HepG2 (cell line): Measurements from ENCODE around the gene DDR1. TPM values are rescaled to one million over a fixed set of nuclear protein-coding genes. Genes with fewer than 3 reads are reported as not detected.

Experiments
- ATAC-seq: fragments of 200-7000 bp; cut with Tn5 transposase; 3 replicates; pipeline ENCODE4 v1.9.1; 2020; ENCODE audit warnings: mild to moderate bottlenecking, moderate library complexity
- BruUV-seq: library from RNA; stranded (reverse); fragments of 400-500 nt; replicated peaks from 2 replicates; lab custom pipeline; 2021; lab: Mats Ljungman, UMichigan
- CTCF ChIA-PET: fragments of 300-600 bp; formaldehyde crosslinking; extraction: SDS; loops from one replicate; lab custom pipeline; 2021; ENCODE audit warnings: low total read pairs, inconsistent platforms, low intra/inter-chr PET ratio; lab: Yijun Ruan, JAX
- POLR2A ChIA-PET: fragments of 350-600 bp; sonication (Branson Sonifier 250); formaldehyde crosslinking; loops from one replicate; lab custom pipeline; 2020; ENCODE audit warnings: antibody characterized with exemption, inconsistent platforms; lab: Yijun Ruan, JAX
- DNase-seq: peaks from one replicate; pipeline ENCODE4 v3.0.0-alpha.2; 2015; ENCODE audit warnings: low spot score
- FAIRE-seq: peaks from 3 replicates; lab custom pipeline; 2011; peaks lifted over from hg19 to GRCh38; lab: Jason Lieb, UNC
- H2AFZ ChIP-seq: one replicate; pipeline ENCODE4 v1.6.1; 2011; ENCODE audit warnings: low read length, inconsistent platforms
- H3K27ac ChIP-seq: fragments of 300-600 bp; 3 replicates; pipeline ENCODE4 v1.8.0; 2011; ENCODE audit warnings: mixed run types, mild to moderate bottlenecking, mixed read lengths, low read length, inconsistent platforms; ENCODE audit not compliant: insufficient read depth; ENCODE audit errors: extremely low read length
- H3K27me3 ChIP-seq, 2 experiments: fragments of 200-600 bp in 1 of 2; 2 replicates in 1 of 2; 3 replicates in 1 of 2; pipeline versions ENCODE4 v1.6.0 to v1.8.0; 2011; ENCODE audit warnings: low read length in 2 of 2, mild to moderate bottlenecking in 2 of 2, moderate library complexity in 2 of 2, inconsistent platforms in 1 of 2; ENCODE audit not compliant: insufficient read depth in 2 of 2, control insufficient read depth in 1 of 2
- H3K36me3 ChIP-seq, 2 experiments: fragments of 200-600 bp in 1 of 2; replicated peaks in 1 of 2; 2 replicates in 1 of 2; 3 replicates in 1 of 2; pipeline versions ENCODE4 v1.5.1 to v1.8.0; 2011; ENCODE audit warnings: low read length in 2 of 2, inconsistent platforms in 1 of 2; ENCODE audit not compliant: insufficient read depth in 2 of 2, control insufficient read depth in 1 of 2
- H3K4me1 ChIP-seq: 2 replicates; pipeline ENCODE4 v1.5.1; 2012; ENCODE audit warnings: low read length, inconsistent platforms; ENCODE audit not compliant: insufficient read depth
- H3K4me2 ChIP-seq: 2 replicates; pipeline ENCODE4 v1.6.0; 2011; ENCODE audit warnings: low read depth, low read length, inconsistent platforms
- H3K4me3 ChIP-seq, 3 experiments: fragments of 200-600 bp in 1 of 3; sonication (generic), shearing (Covaris generic) in 1 of 3; replicated peaks in 1 of 3; 2 replicates each; pipeline ENCODE4 v1.5.1; 2011 to 2016; ENCODE audit warnings: low read length in 3 of 3, inconsistent platforms in 2 of 3, low read depth in 2 of 3, mild to moderate bottlenecking in 2 of 3, control low read depth in 1 of 3, mixed read lengths in 1 of 3; ENCODE audit not compliant: insufficient read depth in 1 of 3
- H3K79me2 ChIP-seq: one replicate; pipeline ENCODE4 v1.6.1; 2011; ENCODE audit warnings: low read length, inconsistent platforms; ENCODE audit not compliant: insufficient read depth
- H3K9ac ChIP-seq: 2 replicates; pipeline ENCODE4 v1.6.0; 2011; ENCODE audit warnings: mild to moderate bottlenecking, low read depth, low read length, inconsistent platforms; ENCODE audit not compliant: insufficient read depth
- H3K9me3 ChIP-seq: 2 replicates; pipeline ENCODE4 v1.5.1; 2012; ENCODE audit warnings: mild to moderate bottlenecking, low read length
- H4K20me1 ChIP-seq: 2 replicates; pipeline ENCODE4 v1.6.0; 2011; ENCODE audit warnings: inconsistent platforms, mild to moderate bottlenecking, low read length, moderate library complexity; ENCODE audit not compliant: insufficient read depth
- ARNT ChIP-seq: fragments of 450-650 bp; IDR thresholded peaks from 2 replicates; pipeline ENCODE4 v1.6.1; 2017
- MTA1 ChIP-seq: sonication (generic); formaldehyde crosslinking; IDR thresholded peaks from 2 replicates; pipeline ENCODE4 v1.4.0; 2020; ENCODE audit warnings: missing genetic modification reagents, mild to moderate bottlenecking, borderline replicate concordance
- PRPF4 ChIP-seq: fragments of 200-400 bp; formaldehyde crosslinking; IDR thresholded peaks from 2 replicates; pipeline ENCODE4 v1.6.1; 2016; ENCODE audit warnings: low read length, low read depth; ENCODE audit not compliant: poor library complexity, severe bottlenecking
- PTBP1 ChIP-seq: fragments of 200-400 bp; formaldehyde crosslinking; IDR thresholded peaks from 2 replicates; pipeline ENCODE4 v1.6.1; 2018; ENCODE audit warnings: low read length, low read depth; ENCODE audit not compliant: poor library complexity, severe bottlenecking
- RELA ChIP-seq: sonication (generic); formaldehyde crosslinking; IDR thresholded peaks from 2 replicates; pipeline ENCODE4 v1.4.0; 2020; ENCODE audit warnings: missing genetic modification reagents
- ZBTB38 ChIP-seq: sonication (generic); formaldehyde crosslinking; IDR thresholded peaks from 2 replicates; pipeline ENCODE4 v1.5.1; 2020; ENCODE audit warnings: mild to moderate bottlenecking, missing genetic modification reagents
- ZFP62 ChIP-seq: sonication (generic); formaldehyde crosslinking; IDR thresholded peaks from 2 replicates; pipeline ENCODE4 v1.4.0; 2020; ENCODE audit warnings: missing genetic modification reagents
- ZNF446 ChIP-seq: sonication (generic); formaldehyde crosslinking; IDR thresholded peaks from 2 replicates; pipeline ENCODE4 v1.5.0; 2020; ENCODE audit warnings: mild to moderate bottlenecking, missing genetic modification reagents
- ZNF672 ChIP-seq: sonication (generic); formaldehyde crosslinking; IDR thresholded peaks from 2 replicates; pipeline ENCODE4 v1.8.1; 2022; ENCODE audit warnings: missing genetic modification reagents
- ZNF775 ChIP-seq: sonication (generic); formaldehyde crosslinking; IDR thresholded peaks from 2 replicates; pipeline ENCODE4 v1.4.0; 2020; ENCODE audit warnings: missing genetic modification reagents, mild to moderate bottlenecking, moderate library complexity, borderline replicate concordance
- WGBS: methylation state at CpG from one replicate; pipeline ENCODE4 v1.1.6; 2017; ENCODE audit warnings: low lambda C conversion rate; 5-methylcytosine and 5-hydroxymethylcytosine counted together
- in situ Hi-C: cut with HindIII; loops from 2 replicates; pipeline ENCODE4 v1.10.0; 2017; ENCODE audit warnings: low pct_unique_long_range_greater_than_20kb; ENCODE audit not compliant: extremely low pct_ligation_motif_present
- intact Hi-C: fragments of 100-400 bp; cut with micrococcal nuclease; formaldehyde crosslinking; loops from one replicate; pipeline ENCODE4 v1.10.0; 2022; ENCODE audit not compliant: unreplicated experiment
- polyA plus RNA-seq, 8 experiments: library from polyadenylated mRNA; depleted of rRNA in 3 of 8; stranded (reverse) in 7 of 8; unstranded in 1 of 8; fragments of >200 nt; fragmentation: Illumina TruSeq in 4 of 8; extraction: Trizol in 4 of 8; gene quantifications; 2 replicates each; pipeline versions ENCODE4 v1.2.1 to v1.2.3, GENCODE V29; 2011 to 2016; ENCODE audit warnings: low read depth in 4 of 8, missing spikeins in 1 of 8, mixed read lengths in 1 of 8; ENCODE audit not compliant: insufficient read depth in 1 of 8
- total RNA-seq, 5 experiments: library from RNA; depleted of rRNA; stranded (reverse); fragments of >200 nt; fragmentation: Illumina TruSeq; extraction: Trizol; gene quantifications; 2 replicates each; pipeline ENCODE4 v1.2.3, GENCODE V29; 2016; ENCODE audit warnings: low read depth in 1 of 5
- TF ChIP-seq, protein P1 (sequence below): sonication (generic); formaldehyde crosslinking; IDR thresholded peaks from 2 replicates; pipeline ENCODE4 v1.5.0; 2020; ENCODE audit warnings: missing genetic modification reagents, mild to moderate bottlenecking, borderline replicate concordance
- TF ChIP-seq, protein P2 (sequence below): sonication (generic); formaldehyde crosslinking; IDR thresholded peaks from 2 replicates; pipeline ENCODE4 v1.4.0; 2020; ENCODE audit warnings: mild to moderate bottlenecking, missing genetic modification reagents
- TF ChIP-seq, protein P3 (sequence below): sonication (generic); formaldehyde crosslinking; IDR thresholded peaks from 2 replicates; pipeline ENCODE4 v1.5.1; 2020; ENCODE audit warnings: missing genetic modification reagents, mild to moderate bottlenecking, borderline replicate concordance
- TF ChIP-seq, protein P4 (sequence below): sonication (generic); formaldehyde crosslinking; IDR thresholded peaks from 2 replicates; pipeline ENCODE4 v1.4.0; 2020; ENCODE audit warnings: missing genetic modification reagents

Gene DDR1
- total and polyA plus RNA-seq, 2 of the 13 experiments (the other 11 are each of a cell fraction or from before 2014, with no cell fraction given), result 16.7 to 20.2 TPM

DNA sequence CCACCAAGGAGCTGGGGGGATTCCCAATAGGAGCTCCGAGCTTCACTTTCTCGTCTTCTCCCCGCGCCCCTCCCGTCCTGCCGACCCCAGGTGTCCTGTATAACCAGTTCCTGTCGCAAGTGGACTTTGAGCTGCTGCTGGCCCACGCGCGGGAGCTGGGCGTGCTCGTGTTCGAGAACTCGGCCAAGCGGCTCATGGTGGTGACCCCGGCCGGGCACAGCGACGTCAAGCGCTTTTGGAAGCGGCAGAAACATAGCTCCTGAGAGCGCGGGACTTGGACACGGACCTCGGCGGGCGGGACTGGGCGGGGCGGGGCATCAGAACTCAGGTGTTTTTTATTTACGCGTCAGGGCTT, 29.4 kb downstream of the DDR1 start:
- peaks cover 37% of the 10 kb centered on the region for H3K4me1 ChIP-seq
- DNase-seq (no peak), FAIRE-seq (no peak), ATAC-seq (no peak; the same call in 2 of the 3 replicates)
- no peaks in the 10 kb centered on the region for H4K20me1 ChIP-seq
- no peaks in the 10 kb centered on the region; a peak in 1 of 5 replicates for H3K27me3 ChIP-seq
- H3K79me2 ChIP-seq, result peaks cover 21% of the 10 kb centered on the region
- peak overlapping the region; percentile 97 for H3K4me2 ChIP-seq
- no TSS peak for BruUV-seq
- no peaks in the 10 kb centered on the region for H3K9me3 ChIP-seq
- H3K27ac ChIP-seq, result peak overlapping the region; percentile 61
- 52% methylated on average over 31 of the region's 31 CpGs for WGBS
- H3K4me3 ChIP-seq, result peak overlapping the region in 1 of 3 experiments; percentile 32; a peak in 1 of 6 replicates
- H3K9ac ChIP-seq, result peak overlapping the region; percentile 43; the same call in 1 of the 2 replicates
- intact Hi-C loops, result loop anchor here (1.0 to 2.0 kb wide), 3 partner anchors 85 to 174 kb away; no protein-coding TSS in a partner anchor
- H2AFZ ChIP-seq, result no peak overlapping the region
- ChIA-PET POLR2A (interaction anchor here (0.7 to 3.4 kb wide), 24 partner anchors 8 to 628 kb away, joined by 3 to 24 read pairs (median 4); partner anchors contain the start of genes DDR1, DDX39B, GNL1 and MDC1), CTCF (interaction anchor here (2.1 to 3.1 kb wide), 2 partner anchors 155 to 166 kb away, joined by 9 read pairs; no protein-coding TSS in a partner anchor)
- peaks cover 12 to 46% of the 10 kb centered on the region in 2 experiments for H3K36me3 ChIP-seq
- in situ Hi-C loops, result no loop called here
- TF ChIP-seq ZFP62 (CRISPR knock-in tag), result no peak
- TF ChIP-seq PTBP1, result peak; percentile 23
- TF ChIP-seq ZNF775 (CRISPR knock-in tag), result 0 out of 2 replicates have a peak, but pooled peaks have one; percentile 18
- TF ChIP-seq, protein P1, sequence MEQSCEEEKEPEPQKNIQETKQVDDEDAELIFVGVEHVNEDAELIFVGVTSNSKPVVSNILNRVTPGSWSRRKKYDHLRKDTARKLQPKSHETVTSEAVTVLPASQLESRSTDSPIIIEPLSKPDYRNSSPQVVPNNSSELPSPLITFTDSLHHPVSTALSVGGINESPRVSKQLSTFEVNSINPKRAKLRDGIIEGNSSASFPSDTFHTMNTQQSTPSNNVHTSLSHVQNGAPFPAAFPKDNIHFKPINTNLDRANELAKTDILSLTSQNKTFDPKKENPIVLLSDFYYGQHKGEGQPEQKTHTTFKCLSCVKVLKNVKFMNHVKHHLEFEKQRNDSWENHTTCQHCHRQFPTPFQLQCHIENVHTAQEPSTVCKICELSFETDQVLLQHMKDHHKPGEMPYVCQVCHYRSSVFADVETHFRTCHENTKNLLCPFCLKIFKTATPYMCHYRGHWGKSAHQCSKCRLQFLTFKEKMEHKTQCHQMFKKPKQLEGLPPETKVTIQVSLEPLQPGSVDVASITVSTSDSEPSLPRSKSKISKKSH (CRISPR knock-in tag), result 0 out of 2 replicates have a peak, but pooled peaks have one; percentile 7
- 0 out of 2 replicates have a peak, but pooled peaks have one; percentile 51 for TF ChIP-seq ZNF446
- TF ChIP-seq, protein P2, sequence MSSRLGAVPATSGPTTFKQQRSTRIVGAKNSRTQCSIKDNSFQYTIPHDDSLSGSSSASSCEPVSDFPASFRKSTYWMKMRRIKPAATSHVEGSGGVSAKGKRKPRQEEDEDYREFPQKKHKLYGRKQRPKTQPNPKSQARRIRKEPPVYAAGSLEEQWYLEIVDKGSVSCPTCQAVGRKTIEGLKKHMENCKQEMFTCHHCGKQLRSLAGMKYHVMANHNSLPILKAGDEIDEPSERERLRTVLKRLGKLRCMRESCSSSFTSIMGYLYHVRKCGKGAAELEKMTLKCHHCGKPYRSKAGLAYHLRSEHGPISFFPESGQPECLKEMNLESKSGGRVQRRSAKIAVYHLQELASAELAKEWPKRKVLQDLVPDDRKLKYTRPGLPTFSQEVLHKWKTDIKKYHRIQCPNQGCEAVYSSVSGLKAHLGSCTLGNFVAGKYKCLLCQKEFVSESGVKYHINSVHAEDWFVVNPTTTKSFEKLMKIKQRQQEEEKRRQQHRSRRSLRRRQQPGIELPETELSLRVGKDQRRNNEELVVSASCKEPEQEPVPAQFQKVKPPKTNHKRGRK (CRISPR knock-in tag), result no peak
- peak; percentile 23; the same call in 1 of the 2 replicates for TF ChIP-seq ZNF672 (CRISPR knock-in tag)
- peak; percentile 99 for TF ChIP-seq ZBTB38 (CRISPR knock-in tag)
- no peak for TF ChIP-seq ARNT
- TF ChIP-seq MTA1 (CRISPR knock-in tag), result 0 out of 2 replicates have a peak, but pooled peaks have one; percentile 43
- TF ChIP-seq RELA (CRISPR knock-in tag), result no peak
- TF ChIP-seq, protein P3, sequence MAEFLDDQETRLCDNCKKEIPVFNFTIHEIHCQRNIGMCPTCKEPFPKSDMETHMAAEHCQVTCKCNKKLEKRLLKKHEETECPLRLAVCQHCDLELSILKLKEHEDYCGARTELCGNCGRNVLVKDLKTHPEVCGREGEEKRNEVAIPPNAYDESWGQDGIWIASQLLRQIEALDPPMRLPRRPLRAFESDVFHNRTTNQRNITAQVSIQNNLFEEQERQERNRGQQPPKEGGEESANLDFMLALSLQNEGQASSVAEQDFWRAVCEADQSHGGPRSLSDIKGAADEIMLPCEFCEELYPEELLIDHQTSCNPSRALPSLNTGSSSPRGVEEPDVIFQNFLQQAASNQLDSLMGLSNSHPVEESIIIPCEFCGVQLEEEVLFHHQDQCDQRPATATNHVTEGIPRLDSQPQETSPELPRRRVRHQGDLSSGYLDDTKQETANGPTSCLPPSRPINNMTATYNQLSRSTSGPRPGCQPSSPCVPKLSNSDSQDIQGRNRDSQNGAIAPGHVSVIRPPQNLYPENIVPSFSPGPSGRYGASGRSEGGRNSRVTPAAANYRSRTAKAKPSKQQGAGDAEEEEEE, result no peak
- peak; percentile 98 for TF ChIP-seq PRPF4
- TF ChIP-seq, protein P4, sequence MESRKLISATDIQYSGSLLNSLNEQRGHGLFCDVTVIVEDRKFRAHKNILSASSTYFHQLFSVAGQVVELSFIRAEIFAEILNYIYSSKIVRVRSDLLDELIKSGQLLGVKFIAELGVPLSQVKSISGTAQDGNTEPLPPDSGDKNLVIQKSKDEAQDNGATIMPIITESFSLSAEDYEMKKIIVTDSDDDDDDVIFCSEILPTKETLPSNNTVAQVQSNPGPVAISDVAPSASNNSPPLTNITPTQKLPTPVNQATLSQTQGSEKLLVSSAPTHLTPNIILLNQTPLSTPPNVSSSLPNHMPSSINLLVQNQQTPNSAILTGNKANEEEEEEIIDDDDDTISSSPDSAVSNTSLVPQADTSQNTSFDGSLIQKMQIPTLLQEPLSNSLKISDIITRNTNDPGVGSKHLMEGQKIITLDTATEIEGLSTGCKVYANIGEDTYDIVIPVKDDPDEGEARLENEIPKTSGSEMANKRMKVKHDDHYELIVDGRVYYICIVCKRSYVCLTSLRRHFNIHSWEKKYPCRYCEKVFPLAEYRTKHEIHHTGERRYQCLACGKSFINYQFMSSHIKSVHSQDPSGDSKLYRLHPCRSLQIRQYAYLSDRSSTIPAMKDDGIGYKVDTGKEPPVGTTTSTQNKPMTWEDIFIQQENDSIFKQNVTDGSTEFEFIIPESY (CRISPR knock-in tag), result peak; percentile 82
